Activated CD4-positive, alpha-beta memory T cell treated with anti-CD3 and anti-CD28 coated beads, Interleukin-2, amount 10 ng/mL, durations not matched to agents 7 days and 5 days (primary cell): ENCODE data around the gene STX8. TPM values are rescaled to one million over a fixed set of nuclear protein-coding genes. Genes with fewer than 3 reads are reported as not detected.
"Not testable (repeated sequence)": the region's sequence is repeated elsewhere in the genome, so short reads cannot be mapped to it uniquely, and the experiment has no call there.

Experiments used
- CTCF ChIA-PET: fragments of 350-600 bp; sonication (Branson Sonifier 250); formaldehyde crosslinking; loops from one replicate; lab custom pipeline; 2021; ENCODE audit warnings: antibody characterized with exemption, inconsistent platforms; lab: Charles Lee
- POLR2A ChIA-PET: fragments of 350-600 bp; sonication (Branson Sonifier 250); formaldehyde crosslinking; loops from one replicate; lab custom pipeline; 2021; ENCODE audit warnings: antibody characterized with exemption; lab: Charles Lee
- DNase-seq: peaks from one replicate; pipeline ENCODE4 v3.0.0-alpha.2; 2020
- H3K27ac Mint-ChIP-seq: one replicate; pipeline ENCODE4 v1.8.0; 2021; ENCODE audit warnings: mild to moderate bottlenecking, mixed read lengths
- H3K27me3 Mint-ChIP-seq: one replicate; pipeline ENCODE4 v1.8.0; 2021; ENCODE audit warnings: mixed read lengths
- H3K36me3 Mint-ChIP-seq: one replicate; pipeline ENCODE4 v1.8.0; 2021; ENCODE audit warnings: low read depth, mixed read lengths
- H3K4me1 Mint-ChIP-seq: one replicate; pipeline ENCODE4 v1.8.0; 2021; ENCODE audit warnings: mixed read lengths
- H3K4me3 Mint-ChIP-seq: one replicate; pipeline ENCODE4 v1.8.0; 2021; ENCODE audit warnings: mild to moderate bottlenecking, mixed read lengths
- H3K9me3 Mint-ChIP-seq: one replicate; pipeline ENCODE4 v1.8.0; 2021; ENCODE audit warnings: mixed read lengths
- total RNA-seq, 2 experiments: library from RNA; stranded (reverse); gene quantifications; one replicate each; pipeline ENCODE4 v1.2.3, GENCODE V29; 2021

The STX8 gene
- total RNA-seq, 2 experiments from 2014 or later = 76.6 to 76.7 TPM

- no peaks in the 10 kb centered on the region for H3K27me3 Mint-ChIP-seq
- no peaks in the 10 kb centered on the region for H3K9me3 Mint-ChIP-seq
- H3K4me3 Mint-ChIP-seq = no peak overlapping the region
- no peak overlapping the region for H3K27ac Mint-ChIP-seq
- no peak for DNase-seq
- ChIA-PET POLR2A (no interaction called here), CTCF (no interaction called here)
- no peaks in the 10 kb centered on the region for H3K4me1 Mint-ChIP-seq
- H3K36me3 Mint-ChIP-seq = no peaks in the 10 kb centered on the region
These were observed 214.9 kb downstream of the STX8 start for GRCh38 chr17:9360677-9361081.

GRCh38 chr17:9356488-9356911, 219.1 kb downstream of the STX8 start:
- Mint-ChIP-seq H3K9me3 (no peaks in the 10 kb centered on the region), H3K27me3 (no peaks in the 10 kb centered on the region), H3K27ac (no peak overlapping the region), H3K4me3 (no peak overlapping the region), H3K4me1 (no peaks in the 10 kb centered on the region), H3K36me3 (no peaks in the 10 kb centered on the region)
- CTCF ChIA-PET = no interaction called here
- DNase-seq = no peak
- POLR2A ChIA-PET = no interaction called here

- CTCF ChIA-PET = interaction anchor here (0.7 kb wide), 1 partner anchor 104 kb away, joined by 4 read pairs; no protein-coding TSS in a partner anchor
- no peak overlapping the region for H3K27ac Mint-ChIP-seq
- no peaks in the 10 kb centered on the region for H3K27me3 Mint-ChIP-seq
- no peaks in the 10 kb centered on the region for H3K9me3 Mint-ChIP-seq
- H3K36me3 Mint-ChIP-seq = no peaks in the 10 kb centered on the region
- no peaks in the 10 kb centered on the region for H3K4me1 Mint-ChIP-seq
- DNase-seq = no peak
- POLR2A ChIA-PET = no interaction called here
- H3K4me3 Mint-ChIP-seq = no peak overlapping the region
These were observed 219.8 kb downstream of the STX8 start for GRCh38 chr17:9355846-9356245.

- CTCF ChIA-PET = interaction anchor here (0.7 kb wide), 2 partner anchors 104 to 873 kb away, joined by 4 read pairs; no protein-coding TSS in a partner anchor
These were observed 220.4 kb downstream of the STX8 start for GRCh38 chr17:9355231-9355630.

GRCh38 chr17:9350080-9350479, 225.5 kb downstream of the STX8 start:
- H3K4me3 Mint-ChIP-seq = no peak overlapping the region
- POLR2A ChIA-PET = no interaction called here
- H3K36me3 Mint-ChIP-seq = no peaks in the 10 kb centered on the region
- no peak for DNase-seq
- CTCF ChIA-PET = no interaction called here
- no peaks in the 10 kb centered on the region for H3K9me3 Mint-ChIP-seq
- no peaks in the 10 kb centered on the region for H3K27me3 Mint-ChIP-seq
- H3K27ac Mint-ChIP-seq = no peak overlapping the region
- peaks cover 5% of the 10 kb centered on the region for H3K4me1 Mint-ChIP-seq

More at GRCh38 chr17:9355231-9355630, 220.4 kb downstream of the STX8 start:
- H3K36me3 Mint-ChIP-seq, H3K4me1 Mint-ChIP-seq, H3K9me3 Mint-ChIP-seq, DNase-seq, POLR2A ChIA-PET, H3K27me3 Mint-ChIP-seq, H3K27ac Mint-ChIP-seq, H3K4me3 Mint-ChIP-seq: not testable (repeated sequence)

GRCh38 chr17:9346296-9346926, 229.2 kb downstream of the STX8 start:
- ChIA-PET CTCF (interaction anchor here (0.6 kb wide), 1 partner anchor 176 kb away, joined by 4 read pairs; no protein-coding TSS in a partner anchor), POLR2A (no interaction called here)
- no peak for DNase-seq
- no peak overlapping the region for H3K4me3 Mint-ChIP-seq
- no peaks in the 10 kb centered on the region for H3K9me3 Mint-ChIP-seq
- H3K27ac Mint-ChIP-seq = no peak overlapping the region
- no peaks in the 10 kb centered on the region for H3K36me3 Mint-ChIP-seq
- peaks cover 5% of the 10 kb centered on the region for H3K4me1 Mint-ChIP-seq
- H3K27me3 Mint-ChIP-seq = no peaks in the 10 kb centered on the region

GRCh38 chr17:9343516-9343915, 232.1 kb downstream of the STX8 start:
- H3K9me3 Mint-ChIP-seq = no peaks in the 10 kb centered on the region
- CTCF ChIA-PET = no interaction called here
- H3K4me1 Mint-ChIP-seq = peaks cover 5% of the 10 kb centered on the region
- no peak overlapping the region for H3K4me3 Mint-ChIP-seq
- no peak for DNase-seq
- H3K27ac Mint-ChIP-seq = no peak overlapping the region
- no peaks in the 10 kb centered on the region for H3K36me3 Mint-ChIP-seq
- no peaks in the 10 kb centered on the region for H3K27me3 Mint-ChIP-seq
- POLR2A ChIA-PET = no interaction called here

- POLR2A ChIA-PET = no interaction called here
- CTCF ChIA-PET = interaction anchor here (0.5 kb wide), 1 partner anchor 9 kb away, joined by 3 read pairs; no protein-coding TSS in a partner anchor
- no peak for DNase-seq
- H3K4me1 Mint-ChIP-seq = peaks cover 5% of the 10 kb centered on the region
- H3K27me3 Mint-ChIP-seq = no peaks in the 10 kb centered on the region
- no peaks in the 10 kb centered on the region for H3K9me3 Mint-ChIP-seq
- no peaks in the 10 kb centered on the region for H3K36me3 Mint-ChIP-seq
- no peak overlapping the region for H3K27ac Mint-ChIP-seq
- H3K4me3 Mint-ChIP-seq = no peak overlapping the region
These were observed 233.4 kb downstream of the STX8 start for GRCh38 chr17:9342225-9342624.

- Mint-ChIP-seq H3K27me3 (no peaks in the 10 kb centered on the region), H3K27ac (no peak overlapping the region), H3K36me3 (peaks cover 2% of the 10 kb centered on the region), H3K9me3 (peaks cover 10% of the 10 kb centered on the region), H3K4me1 (no peaks in the 10 kb centered on the region), H3K4me3 (no peak overlapping the region)
- no peak for DNase-seq
- ChIA-PET CTCF (no interaction called here), POLR2A (no interaction called here)
These were observed 235.7 kb downstream of the STX8 start for GRCh38 chr17:9339958-9340357.

- H3K27me3 Mint-ChIP-seq, POLR2A ChIA-PET, H3K4me1 Mint-ChIP-seq, CTCF ChIA-PET, H3K4me3 Mint-ChIP-seq, H3K27ac Mint-ChIP-seq, H3K36me3 Mint-ChIP-seq, DNase-seq: not testable (repeated sequence)
- H3K9me3 Mint-ChIP-seq = peaks cover 15% of the 10 kb centered on the region
These were observed 236.1 kb downstream of the STX8 start for GRCh38 chr17:9339482-9339881.

GRCh38 chr17:9336817-9337216, 238.8 kb downstream of the STX8 start:
- ChIA-PET POLR2A (no interaction called here), CTCF (interaction anchor here (1.0 kb wide), 1 partner anchor 18 kb away, joined by 3 read pairs; no protein-coding TSS in a partner anchor)
- no peak overlapping the region for H3K4me3 Mint-ChIP-seq
- no peak overlapping the region for H3K27ac Mint-ChIP-seq
- peaks cover 2% of the 10 kb centered on the region for H3K36me3 Mint-ChIP-seq
- H3K4me1 Mint-ChIP-seq = no peaks in the 10 kb centered on the region
- H3K27me3 Mint-ChIP-seq = no peaks in the 10 kb centered on the region
- peaks cover 19% of the 10 kb centered on the region for H3K9me3 Mint-ChIP-seq
- no peak for DNase-seq

GRCh38 chr17:9334536-9335446, 240.8 kb downstream of the STX8 start:
- H3K27ac Mint-ChIP-seq = no peak overlapping the region
- peaks cover 2% of the 10 kb centered on the region for H3K36me3 Mint-ChIP-seq
- ChIA-PET POLR2A (no interaction called here), CTCF (no interaction called here)
- H3K4me1 Mint-ChIP-seq = no peaks in the 10 kb centered on the region
- no peak for DNase-seq
- no peaks in the 10 kb centered on the region for H3K27me3 Mint-ChIP-seq
- H3K4me3 Mint-ChIP-seq = no peak overlapping the region
- peaks cover 19% of the 10 kb centered on the region for H3K9me3 Mint-ChIP-seq

GRCh38 chr17:9332132-9332494, 243.5 kb downstream of the STX8 start:
- DNase-seq = no peak
- peaks cover 2% of the 10 kb centered on the region for H3K36me3 Mint-ChIP-seq
- no peak overlapping the region for H3K4me3 Mint-ChIP-seq
- H3K27ac Mint-ChIP-seq = no peak overlapping the region
- ChIA-PET POLR2A (no interaction called here), CTCF (no interaction called here)
- no peaks in the 10 kb centered on the region for H3K27me3 Mint-ChIP-seq
- H3K9me3 Mint-ChIP-seq = peaks cover 19% of the 10 kb centered on the region
- H3K4me1 Mint-ChIP-seq = no peaks in the 10 kb centered on the region
